GM12873 (cell line): ENCODE data around the gene COX5B.

Experiments used
- TF ChIP-seq, protein P1 (sequence below): IDR thresholded peaks from 2 replicates; pipeline ENCODE4 v1.5.1; 2012; ENCODE audit warnings: low read depth, mild to moderate bottlenecking, moderate library complexity, low read length, control low read depth; ENCODE audit not compliant: insufficient read depth; ENCODE audit errors: missing control alignments

The COX5B gene

DNA sequence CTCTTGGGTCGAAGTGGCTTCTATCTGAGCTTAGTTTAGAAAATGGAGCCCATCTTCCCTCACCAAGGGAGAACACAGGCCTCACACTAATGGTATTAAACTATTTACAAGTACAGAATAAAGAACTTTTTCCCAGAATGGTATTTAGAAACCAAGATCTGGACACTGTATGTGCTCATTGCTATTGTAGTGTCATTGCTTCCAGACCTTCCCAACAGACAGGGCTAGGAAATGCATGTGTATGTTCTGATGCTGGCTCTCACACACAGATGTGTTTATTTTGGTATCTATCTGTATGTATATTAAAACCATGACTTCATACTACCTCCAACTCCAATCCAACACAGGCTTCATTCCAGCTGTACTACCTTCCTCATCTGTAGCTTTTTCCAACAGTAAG is 8.0 kb downstream of the COX5B start:
- TF ChIP-seq, protein P1, sequence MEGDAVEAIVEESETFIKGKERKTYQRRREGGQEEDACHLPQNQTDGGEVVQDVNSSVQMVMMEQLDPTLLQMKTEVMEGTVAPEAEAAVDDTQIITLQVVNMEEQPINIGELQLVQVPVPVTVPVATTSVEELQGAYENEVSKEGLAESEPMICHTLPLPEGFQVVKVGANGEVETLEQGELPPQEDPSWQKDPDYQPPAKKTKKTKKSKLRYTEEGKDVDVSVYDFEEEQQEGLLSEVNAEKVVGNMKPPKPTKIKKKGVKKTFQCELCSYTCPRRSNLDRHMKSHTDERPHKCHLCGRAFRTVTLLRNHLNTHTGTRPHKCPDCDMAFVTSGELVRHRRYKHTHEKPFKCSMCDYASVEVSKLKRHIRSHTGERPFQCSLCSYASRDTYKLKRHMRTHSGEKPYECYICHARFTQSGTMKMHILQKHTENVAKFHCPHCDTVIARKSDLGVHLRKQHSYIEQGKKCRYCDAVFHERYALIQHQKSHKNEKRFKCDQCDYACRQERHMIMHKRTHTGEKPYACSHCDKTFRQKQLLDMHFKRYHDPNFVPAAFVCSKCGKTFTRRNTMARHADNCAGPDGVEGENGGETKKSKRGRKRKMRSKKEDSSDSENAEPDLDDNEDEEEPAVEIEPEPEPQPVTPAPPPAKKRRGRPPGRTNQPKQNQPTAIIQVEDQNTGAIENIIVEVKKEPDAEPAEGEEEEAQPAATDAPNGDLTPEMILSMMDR = no peak

DNA sequence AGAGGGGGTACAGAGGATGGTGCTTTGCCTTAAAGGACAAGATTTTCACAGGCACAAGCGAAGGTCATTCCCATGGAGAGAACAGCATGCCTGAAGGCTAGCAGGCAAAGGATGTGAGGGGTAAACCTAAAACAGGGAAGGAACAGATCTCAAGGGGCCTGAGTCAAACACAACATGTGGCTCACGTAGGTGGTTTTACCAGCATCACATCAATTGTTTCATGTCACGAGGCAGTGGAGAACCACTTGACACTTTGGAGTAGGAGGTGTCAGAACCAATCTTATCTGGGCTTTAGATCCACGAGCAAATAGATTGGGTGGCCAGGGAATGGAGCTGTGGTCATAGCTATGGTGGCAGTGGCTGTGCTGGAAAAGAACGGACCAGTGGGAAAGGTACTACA is 8.4 kb downstream of the COX5B start:
- TF ChIP-seq, protein P1 = no peak

DNA sequence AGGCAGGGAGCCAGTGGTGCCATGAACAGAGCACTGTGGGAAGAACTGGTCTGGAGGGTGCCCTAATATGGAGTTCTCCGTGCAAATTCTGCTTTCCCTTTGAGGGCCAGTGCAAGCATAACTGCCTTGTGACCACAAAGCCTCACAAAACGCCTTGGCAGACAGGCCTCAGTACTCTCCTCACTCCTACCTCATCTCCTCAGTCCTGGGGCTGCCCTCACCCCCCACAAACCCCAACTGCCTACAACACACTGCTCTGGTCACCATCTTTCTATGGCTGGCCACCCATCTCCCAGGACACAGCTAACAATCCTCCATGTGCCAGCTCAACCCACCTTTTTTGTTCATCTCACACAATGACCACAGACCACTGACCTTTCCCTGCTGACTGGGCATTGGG is 8.9 kb downstream of the COX5B start:
- TF ChIP-seq, protein P1 = no peak

DNA sequence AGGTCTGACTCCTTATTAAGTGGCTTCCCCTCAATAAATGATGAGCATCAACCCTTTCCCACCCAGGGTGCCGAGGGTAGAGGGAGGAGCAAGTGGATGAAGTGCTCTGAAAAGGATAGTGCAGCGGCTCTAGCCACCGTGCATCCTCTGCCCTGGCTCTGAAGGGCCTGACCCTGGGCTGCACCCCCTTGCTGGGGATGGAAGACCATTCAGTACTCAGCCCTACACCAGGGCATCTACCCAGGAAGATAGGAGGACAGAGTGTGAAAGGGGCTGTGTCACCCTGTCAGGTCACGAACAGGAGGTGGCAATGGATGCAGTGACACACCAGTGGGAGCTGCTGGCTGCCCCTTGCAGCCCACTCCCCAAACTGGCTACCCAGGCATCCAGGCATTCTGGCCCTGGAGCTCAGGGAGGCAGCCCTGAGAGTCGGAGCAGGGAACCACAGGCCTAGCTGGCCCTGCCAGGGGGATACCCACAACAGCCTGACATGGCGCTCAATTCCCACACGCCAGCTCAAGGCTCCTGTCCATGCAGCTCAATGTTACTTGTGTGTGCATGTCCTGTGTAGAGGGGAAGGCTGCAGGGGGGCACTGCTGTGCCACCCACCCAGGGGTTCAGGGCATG is 10.4 kb downstream of the COX5B start:
- TF ChIP-seq, protein P1 = no peak

DNA sequence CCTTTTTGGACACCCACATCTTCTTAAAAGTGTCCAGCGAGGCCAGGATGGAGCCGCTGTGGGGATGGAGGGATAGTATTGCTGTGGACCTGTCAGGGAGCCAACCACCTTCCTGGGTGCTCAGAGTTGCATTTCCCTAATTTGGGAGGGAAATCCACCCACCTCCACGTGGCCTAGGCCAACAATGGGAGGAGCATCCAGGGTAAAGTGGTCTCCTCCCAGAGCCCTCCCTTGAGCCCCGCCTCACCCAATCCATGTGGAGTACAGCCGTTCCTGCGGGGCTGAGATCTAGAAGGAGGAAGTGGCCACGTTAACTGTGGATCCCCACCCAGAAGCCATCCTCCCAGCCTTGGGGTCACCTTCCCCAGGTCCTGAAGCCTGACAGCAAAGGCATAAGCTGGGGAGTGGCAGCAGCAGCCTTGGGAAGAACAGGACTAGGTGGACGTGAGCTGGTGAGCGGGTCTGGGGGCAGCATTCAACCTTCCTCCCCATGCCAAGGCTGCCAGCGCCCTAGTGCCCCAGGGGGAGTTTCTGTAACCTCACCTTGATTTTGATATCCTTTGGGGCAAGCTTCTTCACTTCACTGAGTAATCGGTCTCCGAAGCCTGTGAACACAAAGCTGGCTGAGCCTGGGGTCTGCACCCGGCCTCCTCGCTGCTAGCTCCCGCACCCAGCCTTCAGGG is 11.2 kb downstream of the COX5B start:
- TF ChIP-seq, protein P1 = no peak

DNA sequence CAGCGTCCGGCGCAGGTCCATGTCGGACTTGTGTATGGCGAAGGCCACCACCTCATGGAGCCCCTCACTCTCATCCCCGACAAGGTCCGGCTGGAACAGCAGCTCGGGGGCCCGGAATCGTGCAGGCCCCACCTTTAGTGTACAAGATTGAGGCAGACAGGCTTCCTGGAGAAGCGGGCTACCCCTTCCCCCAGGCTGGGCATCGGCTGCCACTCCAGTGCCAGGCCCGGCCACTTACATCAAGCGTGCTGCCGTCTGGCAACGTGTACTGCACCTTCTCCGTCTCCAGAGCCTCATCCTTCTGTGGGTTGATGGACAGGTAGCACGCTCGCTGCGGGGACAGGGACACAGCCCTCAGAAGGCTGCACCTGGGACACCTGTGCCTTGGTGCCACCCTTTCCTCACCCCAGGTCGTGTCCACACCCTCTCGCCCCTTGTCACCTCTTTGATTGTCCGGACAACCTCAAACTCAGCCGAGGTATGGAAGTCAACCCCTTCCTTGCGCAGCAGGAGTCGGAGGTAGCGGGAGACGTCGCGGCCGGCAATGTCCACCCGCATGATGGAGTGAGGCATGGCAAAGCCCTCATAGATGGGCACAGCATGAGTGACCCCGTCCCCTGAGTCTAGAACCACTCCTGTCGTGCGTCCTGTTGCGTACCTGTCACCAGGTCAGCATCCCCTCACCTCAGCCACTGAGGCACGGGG is 12.3 kb downstream of the COX5B start:
- TF ChIP-seq, protein P1 = no peak

DNA sequence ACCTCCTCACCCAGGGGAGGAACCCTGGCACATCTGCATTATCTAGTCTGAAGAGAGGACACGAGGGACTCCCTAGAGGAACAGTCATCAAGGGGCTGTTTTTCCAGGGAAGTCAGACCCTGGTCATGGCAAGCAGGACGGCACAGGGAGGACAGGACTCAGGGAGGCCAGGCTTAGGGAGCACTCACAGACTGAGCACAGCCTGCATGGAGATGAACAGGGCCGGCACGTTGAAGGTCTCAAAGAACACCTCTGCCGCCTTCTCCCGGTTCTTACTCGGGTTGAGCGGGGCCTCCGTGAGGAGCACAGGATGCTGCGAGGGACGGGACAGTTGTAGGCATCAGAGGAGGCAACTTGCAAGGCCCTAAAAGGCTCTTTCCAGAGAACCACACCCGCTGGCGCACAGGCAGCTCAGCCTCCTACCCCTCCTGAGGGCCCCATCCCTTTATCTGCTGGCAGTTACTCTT is 12.9 kb downstream of the COX5B start:
- TF ChIP-seq, protein P1 = no peak
